ENCODE data around the gene SMYD3. TPM values are rescaled to one million over a fixed set of nuclear protein-coding genes. Genes with fewer than 3 reads are reported as not detected.

Gene SMYD3
- total RNA-seq, 1 experiment from 2014 or later: 17.4 TPM

GRCh38 chr1:246160905-246161304 is 346.2 kb downstream of the SMYD3 start:
- no peaks in the 10 kb centered on the region for H3K4me1 ChIP-seq (ENCODE audit: control insufficient read depth, insufficient read depth, low read length)
- no peak for ATAC-seq

GRCh38 chr1:246160374-246160773 is 346.7 kb downstream of the SMYD3 start:
- no TSS peak for BruUV-seq (replicated peaks)

More at GRCh38 chr1:246160905-246161304, 346.2 kb downstream of the SMYD3 start:
- Histone ChIP-seq H3K27me3 (ENCODE audit: control insufficient read depth, insufficient read depth, low read length) (no peaks in the 10 kb centered on the region), H3K36me3 (ENCODE audit: control insufficient read depth, insufficient read depth, low read length) (no peaks in the 10 kb centered on the region), H3K4me3 (ENCODE audit: low read depth in 2 of 2, low read length in 2 of 2) (no peak overlapping the region), H3K9me3 (ENCODE audit: control insufficient read depth, insufficient read depth, low read depth, low read length) (no peaks in the 10 kb centered on the region), H3K27ac (ENCODE audit: low read length) (no peak overlapping the region)
- ChIA-PET POLR2A (no interaction called here), CTCF (no interaction called here)
- in situ Hi-C loops (cut with HindIII; ENCODE audit: low pct_unique_long_range_greater_than_20kb, low sequenced_read_pairs): no loop called here
- TF ChIP-seq CTCF (IDR thresholded peaks at IDR 0.05) (no peak), REST (IDR thresholded peaks at IDR 0.05; ENCODE audit: insufficient read depth in 1 of 2, low read depth in 2 of 2, low read length in 1 of 2) (no peak), TCF7L2 (IDR thresholded peaks at IDR 0.05; ENCODE audit: low read depth, low read length) (no peak), SIN3A (IDR thresholded peaks at IDR 0.05; ENCODE audit: borderline replicate concordance, insufficient read depth, low read depth, low read length) (no peak), POLR2AphosphoS5 (IDR thresholded peaks at IDR 0.05; ENCODE audit: low read depth, low read length) (no peak)
- intact Hi-C loops (cut with micrococcal nuclease; ENCODE audit: unreplicated experiment): no loop called here
- no TSS peak for BruUV-seq (replicated peaks)
- no peak for DNase-seq (ENCODE audit: low read depth, low spot score)

More at GRCh38 chr1:246160374-246160773, 346.7 kb downstream of the SMYD3 start:
- H3K4me3 ChIP-seq (ENCODE audit: low read depth in 2 of 2, low read length in 2 of 2): no peak overlapping the region
- no peak for ATAC-seq
- in situ Hi-C loops (cut with HindIII; ENCODE audit: low pct_unique_long_range_greater_than_20kb, low sequenced_read_pairs) (no loop called here), intact Hi-C loops (cut with micrococcal nuclease; ENCODE audit: unreplicated experiment) (no loop called here)
- no peak overlapping the region for H3K27ac ChIP-seq (ENCODE audit: low read length)
- POLR2A ChIA-PET: no interaction called here
- H3K36me3 ChIP-seq (ENCODE audit: control insufficient read depth, insufficient read depth, low read length): no peaks in the 10 kb centered on the region
- DNase-seq (ENCODE audit: low read depth, low spot score): no peak
- CTCF ChIA-PET: no interaction called here
- no peaks in the 10 kb centered on the region for H3K9me3 ChIP-seq (ENCODE audit: control insufficient read depth, insufficient read depth, low read depth, low read length)
- TF ChIP-seq TCF7L2 (IDR thresholded peaks at IDR 0.05; ENCODE audit: low read depth, low read length) (no peak), SIN3A (IDR thresholded peaks at IDR 0.05; ENCODE audit: borderline replicate concordance, insufficient read depth, low read depth, low read length) (no peak), POLR2AphosphoS5 (IDR thresholded peaks at IDR 0.05; ENCODE audit: low read depth, low read length) (no peak), CTCF (IDR thresholded peaks at IDR 0.05) (no peak), REST (IDR thresholded peaks at IDR 0.05; ENCODE audit: insufficient read depth in 1 of 2, low read depth in 2 of 2, low read length in 1 of 2) (no peak)
- H3K4me1 ChIP-seq (ENCODE audit: control insufficient read depth, insufficient read depth, low read length): no peaks in the 10 kb centered on the region
- H3K27me3 ChIP-seq (ENCODE audit: control insufficient read depth, insufficient read depth, low read length): no peaks in the 10 kb centered on the region

Data from Panc1 (cell line).